ENCODE results near the gene SIX2. TPM values are rescaled to one million over a fixed set of nuclear protein-coding genes. Genes with fewer than 3 reads are reported as not detected.

SIX2 gene
- total RNA-seq, 1 experiment from 2014 or later, result 0.51 TPM

GRCh38 chr2:45030553-45030952, 21.3 kb upstream of the SIX2 start:
- ChIA-PET CTCF (no interaction called here), POLR2A (no interaction called here)
- H3K4me1 ChIP-seq (ENCODE audit: control insufficient read depth, insufficient read depth, low read length), result no peaks in the 10 kb centered on the region
- TF ChIP-seq CTCF (IDR thresholded peaks at IDR 0.05) (no peak), SIN3A (IDR thresholded peaks at IDR 0.05; ENCODE audit: borderline replicate concordance, insufficient read depth, low read depth, low read length) (no peak), POLR2AphosphoS5 (IDR thresholded peaks at IDR 0.05; ENCODE audit: low read depth, low read length) (no peak), TCF7L2 (IDR thresholded peaks at IDR 0.05; ENCODE audit: low read depth, low read length) (no peak), REST (IDR thresholded peaks at IDR 0.05; ENCODE audit: insufficient read depth in 1 of 2, low read depth in 2 of 2, low read length in 1 of 2) (no peak)
- ATAC-seq (no peak), DNase-seq (ENCODE audit: low read depth, low spot score) (no peak)
- no peaks in the 10 kb centered on the region for H3K36me3 ChIP-seq (ENCODE audit: control insufficient read depth, insufficient read depth, low read length)
- BruUV-seq (replicated peaks), result no TSS peak
- intact Hi-C loops (cut with micrococcal nuclease; ENCODE audit: unreplicated experiment) (no loop called here), in situ Hi-C loops (cut with HindIII; ENCODE audit: low pct_unique_long_range_greater_than_20kb, low sequenced_read_pairs) (no loop called here)
- no peak overlapping the region for H3K27ac ChIP-seq (ENCODE audit: low read length)
- H3K4me3 ChIP-seq (ENCODE audit: low read depth in 2 of 2, low read length in 2 of 2), result no peak overlapping the region
- H3K9me3 ChIP-seq (ENCODE audit: control insufficient read depth, insufficient read depth, low read depth, low read length), result no peaks in the 10 kb centered on the region
- H3K27me3 ChIP-seq (ENCODE audit: control insufficient read depth, insufficient read depth, low read length), result peaks cover 7% of the 10 kb centered on the region; the same call in 1 of the 2 replicates

- no peak for DNase-seq (ENCODE audit: low read depth, low spot score)
- in situ Hi-C loops (cut with HindIII; ENCODE audit: low pct_unique_long_range_greater_than_20kb, low sequenced_read_pairs) (no loop called here), intact Hi-C loops (cut with micrococcal nuclease; ENCODE audit: unreplicated experiment) (no loop called here)
- Histone ChIP-seq H3K4me3 (ENCODE audit: low read depth in 2 of 2, low read length in 2 of 2) (no peak overlapping the region), H3K27me3 (ENCODE audit: control insufficient read depth, insufficient read depth, low read length) (peaks cover 7% of the 10 kb centered on the region; the same call in 1 of the 2 replicates), H3K4me1 (ENCODE audit: control insufficient read depth, insufficient read depth, low read length) (no peaks in the 10 kb centered on the region), H3K9me3 (ENCODE audit: control insufficient read depth, insufficient read depth, low read depth, low read length) (no peaks in the 10 kb centered on the region), H3K36me3 (ENCODE audit: control insufficient read depth, insufficient read depth, low read length) (no peaks in the 10 kb centered on the region), H3K27ac (ENCODE audit: low read length) (no peak overlapping the region)
- no TSS peak for BruUV-seq (replicated peaks)
- no peak for TF ChIP-seq SIN3A (IDR thresholded peaks at IDR 0.05; ENCODE audit: borderline replicate concordance, insufficient read depth, low read depth, low read length)
- TF ChIP-seq REST (IDR thresholded peaks at IDR 0.05; ENCODE audit: insufficient read depth in 1 of 2, low read depth in 2 of 2, low read length in 1 of 2), result no peak
- no peak for TF ChIP-seq CTCF (IDR thresholded peaks at IDR 0.05)
- TF ChIP-seq POLR2AphosphoS5 (IDR thresholded peaks at IDR 0.05; ENCODE audit: low read depth, low read length), result no peak
- TF ChIP-seq TCF7L2 (IDR thresholded peaks at IDR 0.05; ENCODE audit: low read depth, low read length), result no peak
- ChIA-PET CTCF (no interaction called here), POLR2A (interaction anchor here (0.6 kb wide), 1 partner anchor 25 kb away, joined by 5 read pairs; no protein-coding TSS in a partner anchor)
- no peak for ATAC-seq
Measured at GRCh38 chr2:45029215-45029614, 20.0 kb upstream of the SIX2 start.
